Lung (tissue), 12 donors: ENCODE data around the gene DHX8. TPM values are rescaled to one million over a fixed set of nuclear protein-coding genes. Genes with fewer than 3 reads are reported as not detected.

Experiments used
- ATAC-seq: fragments of 200-7000 bp; cut with Tn5 transposase; one replicate; pipeline ENCODE4 v1.9.1; 2020; ENCODE audit warnings: moderate number of reproducible peaks; ENCODE audit not compliant: insufficient read depth, low FRiP score
- DNase-seq, 3 donors: peaks; one replicate each; pipeline ENCODE4 v3.0.0-alpha.2; 2013 to 2017
- H3K27ac ChIP-seq, 2 donors: one replicate each; pipeline ENCODE4 v1.5.1; 2013; ENCODE audit warnings: mild to moderate bottlenecking in 2 of 2, moderate library complexity in 2 of 2, control low read depth in 1 of 2, inconsistent platforms in 1 of 2, low read depth in 1 of 2, low read length in 1 of 2
- H3K27me3 ChIP-seq, 3 donors: one replicate each; pipeline ENCODE4 v1.5.1; 2013; ENCODE audit warnings: low read length in 2 of 3; ENCODE audit not compliant: control insufficient read depth in 3 of 3, insufficient read depth in 3 of 3
- H3K36me3 ChIP-seq, 4 donors: one replicate each; pipeline ENCODE4 v1.5.1; 2013; ENCODE audit warnings: low read length in 4 of 4, mild to moderate bottlenecking in 1 of 4, moderate library complexity in 1 of 4; ENCODE audit not compliant: control insufficient read depth in 4 of 4, insufficient read depth in 4 of 4
- H3K4me1 ChIP-seq, 5 donors: one replicate each; pipeline ENCODE4 v1.5.1; 2013; ENCODE audit warnings: low read length in 5 of 5, mild to moderate bottlenecking in 2 of 5, moderate library complexity in 1 of 5; ENCODE audit not compliant: control insufficient read depth in 5 of 5, insufficient read depth in 5 of 5
- H3K4me3 ChIP-seq: one replicate; pipeline ENCODE4 v1.5.1; 2013; ENCODE audit warnings: mild to moderate bottlenecking, control low read depth, moderate library complexity
- H3K9ac ChIP-seq, 2 donors: one replicate each; pipeline ENCODE4 v1.5.1; 2013; ENCODE audit warnings: low read length in 2 of 2, control low read depth in 1 of 2; ENCODE audit not compliant: insufficient read depth in 1 of 2
- H3K9me3 ChIP-seq, 4 donors: one replicate each; pipeline ENCODE4 v1.5.1; 2013; ENCODE audit warnings: low read length in 3 of 4, mild to moderate bottlenecking in 1 of 4, moderate library complexity in 1 of 4; ENCODE audit not compliant: control insufficient read depth in 4 of 4, insufficient read depth in 3 of 4
- CTCF ChIP-seq: IDR thresholded peaks from 2 replicates; pipeline ENCODE4 v1.5.1; 2012; ENCODE audit warnings: mild to moderate bottlenecking; ENCODE audit errors: control extremely low read depth, extremely low read depth
- WGBS, 2 donors: extraction: QIAGEN DNeasy Blood & Tissue Kit; methylation state at CpG; one replicate each; pipeline ENCODE4 v1.1.7; 2013; 5-methylcytosine and 5-hydroxymethylcytosine counted together
- polyA plus RNA-seq, 2 donors: library from polyadenylated mRNA; stranded (reverse); fragments of 200-250 nt; gene quantifications; one replicate each; pipeline ENCODE4 v1.2.1, GENCODE V29; 2013
- total RNA-seq, 2 donors: library from RNA; depleted of rRNA in 1 of 2; stranded (reverse); fragments of >200 nt in 1 of 2; gene quantifications; one replicate each; pipeline ENCODE4 v1.2.1, GENCODE V29; 2014 to 2021
- donor health status: control.
- donor health status: control.
- donor health status: Bipolar disorder and iron deficiency.
- donor health status: healthy.
- donor health status: DM: yes; HTN: yes; CAD: no.

DHX8 gene
- total and polyA plus RNA-seq, 4 donors = 24.7 to 45.1 (median 38.2) TPM

GRCh38 chr17:43553573-43553972 lies 69.8 kb downstream of the DHX8 start:
- TF ChIP-seq CTCF = no peak
- WGBS, 2 donors = 36 to 54% methylated on average over 2 of the region's 2 CpGs
- no peak overlapping the region for H3K27ac ChIP-seq
- no peak overlapping the region for H3K4me3 ChIP-seq
- DNase-seq (no peak), ATAC-seq (no peak)
- H3K27me3 ChIP-seq = peaks cover 0 to 15% (median 3%) of the 10 kb centered on the region in 3 donors
- H3K4me1 ChIP-seq = peaks cover 0 to 10% (median 3%) of the 10 kb centered on the region in 5 donors
- H3K9ac ChIP-seq = no peak overlapping the region
- no peaks in the 10 kb centered on the region for H3K36me3 ChIP-seq
- no peaks in the 10 kb centered on the region for H3K9me3 ChIP-seq

- no peak overlapping the region for H3K4me3 ChIP-seq
- no peak for TF ChIP-seq CTCF
- H3K27me3 ChIP-seq = peaks cover 0 to 15% (median 3%) of the 10 kb centered on the region in 3 donors
- WGBS, 2 donors = 49 to 68% methylated on average over 6 of the region's 6 CpGs
- no peaks in the 10 kb centered on the region for H3K36me3 ChIP-seq
- DNase-seq (no peak), ATAC-seq (no peak)
- H3K9me3 ChIP-seq = no peaks in the 10 kb centered on the region
- H3K27ac ChIP-seq = no peak overlapping the region
- peaks cover 0 to 10% (median 3%) of the 10 kb centered on the region in 5 donors for H3K4me1 ChIP-seq
- H3K9ac ChIP-seq = no peak overlapping the region
Observed at GRCh38 chr17:43554857-43555256, 71.1 kb downstream of the DHX8 start.

DNA sequence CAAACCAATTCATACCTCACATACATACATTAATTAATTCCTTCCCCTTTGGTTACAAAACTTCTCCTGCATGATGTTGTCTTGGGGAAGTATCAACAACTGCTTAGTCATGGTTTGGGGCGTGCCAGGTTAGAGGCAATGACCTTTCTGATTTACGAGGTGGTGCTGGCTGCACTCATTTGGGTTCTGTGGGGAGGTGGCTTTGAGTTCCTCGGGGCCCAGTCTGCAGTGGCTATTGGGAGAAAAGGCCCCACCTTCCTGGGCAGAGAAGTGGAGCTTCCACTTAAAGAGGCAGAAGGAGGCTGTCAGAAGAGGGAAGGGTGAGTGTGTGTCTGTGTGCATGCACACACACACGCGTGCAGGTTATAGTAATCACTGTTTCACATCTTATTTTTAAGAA lies 72.5 kb downstream of the DHX8 start:
- Histone ChIP-seq H3K27ac (no peak overlapping the region), H3K4me3 (no peak overlapping the region), H3K27me3 (peaks cover 0 to 15% (median 3%) of the 10 kb centered on the region in 3 donors), H3K9ac (no peak overlapping the region), H3K36me3 (no peaks in the 10 kb centered on the region), H3K9me3 (no peaks in the 10 kb centered on the region), H3K4me1 (peaks cover 0 to 10% (median 3%) of the 10 kb centered on the region in 5 donors)
- DNase-seq (peak; percentile 39 to 66 (median 62)), ATAC-seq (peak; percentile 78)
- 24 to 31% methylated on average over 5 of the region's 5 CpGs for WGBS, 2 donors
- no peak for TF ChIP-seq CTCF

GRCh38 chr17:43558805-43559160 lies 75.0 kb downstream of the DHX8 start:
- no peak for TF ChIP-seq CTCF
- H3K27ac ChIP-seq = no peak overlapping the region
- H3K4me1 ChIP-seq = peaks cover 0 to 19% (median 7%) of the 10 kb centered on the region in 5 donors
- no peak for ATAC-seq
- 80 to 89% methylated on average over 5 of the region's 5 CpGs for WGBS, 2 donors
- peaks cover 0 to 13% (median 4%) of the 10 kb centered on the region in 3 donors for H3K27me3 ChIP-seq
- no peaks in the 10 kb centered on the region for H3K36me3 ChIP-seq
- no peaks in the 10 kb centered on the region for H3K9me3 ChIP-seq
- H3K4me3 ChIP-seq = no peak overlapping the region
- DNase-seq = no peak
- H3K9ac ChIP-seq = no peak overlapping the region
